ENCODE results near the gene FAS.

The FAS gene

DNA sequence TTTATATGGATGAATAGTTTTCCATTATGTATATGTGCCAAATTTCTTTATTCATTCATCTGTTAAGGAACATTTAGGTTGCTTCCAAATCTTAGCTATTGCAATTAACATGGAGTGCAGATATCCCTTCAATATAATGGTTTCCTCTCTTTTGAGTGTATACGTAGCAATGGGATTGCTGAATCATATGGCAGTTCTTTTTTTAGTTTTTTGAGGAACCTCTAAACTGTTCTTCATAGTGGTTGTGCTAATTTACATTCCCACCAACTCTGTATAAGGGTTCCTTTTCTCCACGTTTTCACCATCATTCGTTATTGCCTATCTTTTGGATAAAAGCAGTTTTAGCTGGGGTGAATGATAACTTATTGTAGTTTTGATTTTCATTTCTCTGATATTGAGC lies 46.5 kb downstream of the FAS start:
- DNase-seq (ENCODE audit: low spot score) = no peak

- DNase-seq (ENCODE audit: low spot score) = no peak
Measured at GRCh38 chr10:89042562-89042961, 52.0 kb downstream of the FAS start.

DNA sequence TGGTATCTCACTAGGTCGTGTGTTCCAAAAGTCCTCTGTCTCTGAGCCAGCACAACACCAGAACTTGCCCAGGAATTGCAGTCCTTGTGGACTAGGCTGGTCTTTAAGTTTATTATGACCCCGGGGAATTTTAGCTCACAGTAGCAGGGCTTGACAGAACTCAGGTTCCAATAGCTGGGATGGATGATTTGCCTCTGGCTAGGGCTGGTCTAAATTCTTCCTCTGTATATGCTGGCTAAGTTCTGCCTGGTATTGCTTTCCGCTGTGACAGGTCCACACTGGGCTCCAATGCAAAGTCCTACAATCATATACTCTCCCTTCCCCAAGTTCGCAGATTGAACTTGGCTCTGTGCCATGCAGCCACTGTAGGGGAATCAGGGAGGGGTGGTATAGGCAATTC lies 52.5 kb downstream of the FAS start:
- DNase-seq (ENCODE audit: low spot score) = no peak

- DNase-seq (ENCODE audit: low spot score) = no peak
Measured at GRCh38 chr10:89047397-89047796, 56.8 kb downstream of the FAS start.

DNA sequence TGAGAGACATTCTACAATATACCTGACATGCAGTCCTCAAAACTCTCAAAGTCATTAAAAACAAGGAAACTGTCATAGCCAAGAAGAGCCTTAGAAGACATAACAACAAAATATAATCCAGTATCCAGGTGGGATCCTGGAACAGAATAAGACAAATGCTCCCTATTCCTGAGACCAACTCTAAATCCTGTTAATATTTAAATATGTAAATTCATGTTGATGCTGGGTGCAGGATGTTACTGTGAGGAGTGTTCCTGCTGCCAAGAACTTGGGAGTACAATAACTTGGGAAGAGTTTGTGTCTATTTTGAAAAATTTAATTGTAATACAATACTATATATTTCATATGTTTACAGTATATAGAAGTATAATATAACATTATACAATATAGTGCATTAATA lies 61.0 kb downstream of the FAS start:
- no peak for DNase-seq (ENCODE audit: low spot score)

- no peak for DNase-seq (ENCODE audit: low spot score)
Measured at GRCh38 chr10:89053555-89053954, 63.0 kb downstream of the FAS start.

- DNase-seq (ENCODE audit: low spot score) = no peak
Measured at GRCh38 chr10:89055159-89055558, 64.6 kb downstream of the FAS start.

DNA sequence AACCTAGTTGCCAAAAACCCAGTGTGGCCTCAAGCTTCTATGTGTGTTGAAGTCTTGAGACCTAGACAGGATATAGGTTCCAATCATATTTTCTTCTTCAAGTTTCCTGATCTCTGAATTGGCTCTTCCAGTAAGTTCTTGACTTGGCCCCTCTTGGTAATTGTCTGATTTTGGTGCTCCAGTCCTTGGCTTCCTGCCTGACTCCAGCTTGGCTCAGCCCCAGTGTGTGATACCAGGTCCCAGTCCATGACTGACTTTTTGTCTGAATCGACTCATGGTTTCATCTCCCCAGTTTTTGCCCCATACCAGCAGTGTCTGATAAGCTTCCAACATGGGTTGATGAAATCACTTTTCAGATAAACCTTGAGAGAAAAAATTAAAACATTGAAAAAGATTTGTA lies 72.3 kb downstream of the FAS start:
- DNase-seq (ENCODE audit: low spot score) = no peak

- no peak for DNase-seq (ENCODE audit: low spot score)
Measured at GRCh38 chr10:89063465-89063864, 72.9 kb downstream of the FAS start.

DNA sequence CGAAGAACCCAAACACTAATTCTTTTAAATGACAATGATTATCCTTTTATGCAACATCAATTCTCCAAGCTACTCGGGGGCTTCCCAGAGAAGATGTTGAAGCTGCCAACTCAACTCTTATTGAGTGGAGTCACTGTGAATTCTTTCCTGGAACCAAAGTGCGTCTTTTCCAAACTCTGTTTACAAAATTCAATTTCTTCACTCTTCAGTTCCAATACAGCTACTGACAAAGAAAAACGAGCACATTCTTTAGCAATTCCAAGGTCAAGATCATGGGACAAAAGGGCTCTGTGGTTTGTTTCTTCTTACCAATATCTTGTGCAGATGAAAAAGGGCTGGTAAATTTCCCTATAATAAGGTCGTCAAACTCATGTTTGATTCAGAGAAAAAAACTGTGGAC lies 74.2 kb downstream of the FAS start:
- no peak for DNase-seq (ENCODE audit: low spot score)
